Measurements from ENCODE around the gene MAK. TPM values are rescaled to one million over a fixed set of nuclear protein-coding genes. Genes with fewer than 3 reads are reported as not detected.
"Not testable (repeated sequence)": the region's sequence is repeated elsewhere in the genome, so short reads cannot be mapped to it uniquely, and the experiment has no call there.

Gene MAK
- total RNA-seq, 4 donors from 2014 or later: 0.59 to 0.90 TPM; not detected in 2

DNA sequence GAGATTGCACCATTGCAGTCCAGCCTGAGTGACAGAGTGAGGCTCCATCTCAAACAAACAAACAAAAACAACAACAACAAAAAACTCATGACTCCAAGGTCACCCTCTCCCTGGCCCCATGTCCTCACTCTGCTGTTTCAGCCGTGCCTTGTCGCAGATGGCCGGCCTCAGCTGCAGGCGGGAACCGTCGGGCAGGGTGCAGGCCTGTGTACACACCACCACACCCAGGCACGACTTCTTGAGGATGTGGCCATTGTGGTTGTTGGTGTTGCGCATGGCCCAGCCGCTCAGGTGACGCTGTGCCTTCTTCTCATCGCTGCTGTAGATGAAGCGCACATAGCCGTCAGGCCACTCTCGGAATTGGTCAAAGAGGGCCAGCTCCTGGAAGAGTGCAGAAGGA, 38.7 kb upstream of the MAK start:
- H3K27me3 ChIP-seq: peaks cover 0 to 21% of the 10 kb centered on the region in 2 donors
- WGBS, 2 donors: 93 to 95% methylated on average over 13 to 14 of the region's 14 CpGs
- H3K4me3 ChIP-seq: no peak overlapping the region
- no peak for TF ChIP-seq POLR2A (IDR thresholded peaks at IDR 0.05)
- TF ChIP-seq, protein P1, sequence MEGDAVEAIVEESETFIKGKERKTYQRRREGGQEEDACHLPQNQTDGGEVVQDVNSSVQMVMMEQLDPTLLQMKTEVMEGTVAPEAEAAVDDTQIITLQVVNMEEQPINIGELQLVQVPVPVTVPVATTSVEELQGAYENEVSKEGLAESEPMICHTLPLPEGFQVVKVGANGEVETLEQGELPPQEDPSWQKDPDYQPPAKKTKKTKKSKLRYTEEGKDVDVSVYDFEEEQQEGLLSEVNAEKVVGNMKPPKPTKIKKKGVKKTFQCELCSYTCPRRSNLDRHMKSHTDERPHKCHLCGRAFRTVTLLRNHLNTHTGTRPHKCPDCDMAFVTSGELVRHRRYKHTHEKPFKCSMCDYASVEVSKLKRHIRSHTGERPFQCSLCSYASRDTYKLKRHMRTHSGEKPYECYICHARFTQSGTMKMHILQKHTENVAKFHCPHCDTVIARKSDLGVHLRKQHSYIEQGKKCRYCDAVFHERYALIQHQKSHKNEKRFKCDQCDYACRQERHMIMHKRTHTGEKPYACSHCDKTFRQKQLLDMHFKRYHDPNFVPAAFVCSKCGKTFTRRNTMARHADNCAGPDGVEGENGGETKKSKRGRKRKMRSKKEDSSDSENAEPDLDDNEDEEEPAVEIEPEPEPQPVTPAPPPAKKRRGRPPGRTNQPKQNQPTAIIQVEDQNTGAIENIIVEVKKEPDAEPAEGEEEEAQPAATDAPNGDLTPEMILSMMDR (IDR thresholded peaks at IDR 0.05): no peak
- no peak for TF ChIP-seq EP300 (IDR thresholded peaks at IDR 0.05)
- H3K4me1 ChIP-seq: peaks cover 0 to 5% (median 2%) of the 10 kb centered on the region in 4 donors
- no peak for DNase-seq (ENCODE audit: low spot score in 2 of 2)
- no peaks in the 10 kb centered on the region for H3K36me3 ChIP-seq
- H3K9me3 ChIP-seq: no peaks in the 10 kb centered on the region
- no peak overlapping the region for H3K27ac ChIP-seq

DNA sequence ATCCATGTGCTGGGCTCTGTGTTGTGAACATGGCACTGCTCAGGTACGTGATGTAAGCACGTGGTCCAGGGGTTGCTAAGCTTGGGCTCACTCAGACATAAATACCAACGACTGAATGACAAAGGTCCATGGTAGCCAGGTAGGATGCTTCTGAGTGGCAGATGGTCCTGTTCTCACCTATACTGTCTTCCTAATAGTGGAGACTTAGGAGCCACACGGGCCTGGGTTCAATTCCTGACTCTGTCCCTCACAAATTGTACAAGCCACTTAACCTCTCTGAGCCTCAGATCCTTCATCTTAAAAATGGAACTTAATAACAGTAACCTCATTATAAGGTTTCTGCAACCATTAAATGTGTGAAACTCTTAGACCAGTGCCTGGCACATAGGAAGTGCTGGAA, 36.7 kb upstream of the MAK start:
- Histone ChIP-seq H3K27me3 (peaks cover 0 to 3% of the 10 kb centered on the region in 2 donors), H3K4me3 (no peak overlapping the region), H3K4me1 (no peaks in the 10 kb centered on the region), H3K9me3 (no peaks in the 10 kb centered on the region), H3K36me3 (no peaks in the 10 kb centered on the region), H3K27ac (no peak overlapping the region)
- WGBS, 2 donors: 87 to 91% methylated on average over 4 of the region's 4 CpGs
- TF ChIP-seq EP300 (IDR thresholded peaks at IDR 0.05) (no peak), POLR2A (IDR thresholded peaks at IDR 0.05) (no peak)
- TF ChIP-seq, protein P1 (IDR thresholded peaks at IDR 0.05): no peak
- no peak for DNase-seq (ENCODE audit: low spot score in 2 of 2)

DNA sequence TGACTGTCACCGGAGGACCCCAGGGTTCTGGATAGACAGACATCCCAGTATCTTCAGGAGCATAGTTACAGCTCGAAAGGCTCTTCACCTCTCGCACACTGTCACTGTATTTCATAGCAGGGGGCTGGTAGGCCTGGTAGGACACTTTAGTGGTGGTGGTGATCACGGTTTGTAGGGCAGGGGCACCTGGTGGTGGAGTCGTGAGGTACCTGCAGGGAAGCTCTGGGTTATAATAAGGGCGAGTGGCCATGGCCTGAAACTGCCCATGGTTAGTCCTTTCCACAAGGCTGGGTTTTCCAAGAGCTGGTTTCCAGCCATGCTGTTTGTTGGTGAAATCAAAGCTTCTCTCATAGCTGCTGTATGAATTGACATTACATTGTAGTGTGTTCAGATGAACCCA, 35.9 kb upstream of the MAK start:
- 75 to 89% methylated on average over 5 to 6 of the region's 6 CpGs for WGBS, 2 donors
- Histone ChIP-seq H3K9me3 (no peaks in the 10 kb centered on the region), H3K36me3 (no peaks in the 10 kb centered on the region), H3K27ac (no peak overlapping the region), H3K4me3 (no peak overlapping the region), H3K4me1 (no peaks in the 10 kb centered on the region), H3K27me3 (no peaks in the 10 kb centered on the region)
- no peak for DNase-seq (ENCODE audit: low spot score in 2 of 2)
- TF ChIP-seq, protein P1 (IDR thresholded peaks at IDR 0.05): no peak
- TF ChIP-seq POLR2A (IDR thresholded peaks at IDR 0.05) (no peak), EP300 (IDR thresholded peaks at IDR 0.05) (no peak)

DNA sequence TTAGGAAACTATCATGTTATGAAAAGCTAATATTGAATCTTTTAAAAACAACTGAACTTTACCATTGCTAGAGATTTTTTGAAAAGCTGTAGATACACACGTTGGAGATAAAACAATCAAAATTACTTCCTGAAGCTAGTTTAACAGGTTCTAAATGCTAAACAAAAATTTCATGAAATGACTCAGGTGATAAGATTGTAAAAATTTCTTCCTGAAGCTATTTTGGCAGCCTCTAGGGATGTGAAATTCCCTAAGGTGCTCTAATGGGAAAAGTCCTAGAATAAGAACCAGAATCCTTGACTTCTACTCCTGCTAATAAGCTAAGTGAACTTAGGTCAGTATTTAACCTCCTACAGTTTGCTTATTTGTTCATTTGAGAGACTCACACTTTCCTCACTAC, 35.0 kb upstream of the MAK start:
- H3K27me3 ChIP-seq: no peaks in the 10 kb centered on the region
- DNase-seq (ENCODE audit: low spot score in 2 of 2): no peak
- no peaks in the 10 kb centered on the region for H3K4me1 ChIP-seq
- WGBS, 2 donors: 33 to 48% methylated on average over 1 of the region's 1 CpG
- H3K36me3 ChIP-seq: no peaks in the 10 kb centered on the region
- H3K9me3 ChIP-seq: no peaks in the 10 kb centered on the region
- no peak overlapping the region for H3K4me3 ChIP-seq
- no peak overlapping the region for H3K27ac ChIP-seq
- TF ChIP-seq POLR2A (IDR thresholded peaks at IDR 0.05): no peak
- TF ChIP-seq, protein P1 (IDR thresholded peaks at IDR 0.05): no peak
- TF ChIP-seq EP300 (IDR thresholded peaks at IDR 0.05): no peak

DNA sequence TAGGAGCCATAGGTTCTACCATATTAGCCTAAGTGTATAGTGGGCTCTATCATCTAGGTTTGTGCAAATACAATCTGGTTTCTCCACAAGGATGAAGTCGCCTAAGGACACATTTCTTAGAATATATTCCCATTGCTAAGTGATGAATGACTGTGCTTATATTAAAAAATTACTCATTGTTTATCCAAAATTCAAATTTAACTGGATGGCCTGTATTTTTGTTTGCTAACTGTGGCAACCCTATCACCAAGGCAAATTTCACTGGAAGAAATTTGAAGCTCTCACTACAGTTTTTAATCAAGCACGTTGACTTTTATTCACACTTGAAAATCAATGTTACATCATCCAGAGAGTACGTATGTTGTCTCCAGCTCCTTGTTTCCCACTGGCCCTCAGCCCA, 29.6 kb upstream of the MAK start:
- no peak for DNase-seq (ENCODE audit: low spot score in 2 of 2)
- Histone ChIP-seq H3K4me3 (no peak overlapping the region), H3K27me3 (no peaks in the 10 kb centered on the region), H3K9me3 (no peaks in the 10 kb centered on the region), H3K36me3 (no peaks in the 10 kb centered on the region), H3K4me1 (no peaks in the 10 kb centered on the region), H3K27ac (no peak overlapping the region)
- WGBS, 2 donors: 86 to 92% methylated on average over 3 of the region's 3 CpGs
- TF ChIP-seq, protein P1 (IDR thresholded peaks at IDR 0.05): no peak
- TF ChIP-seq POLR2A (IDR thresholded peaks at IDR 0.05) (no peak), EP300 (IDR thresholded peaks at IDR 0.05) (no peak)

DNA sequence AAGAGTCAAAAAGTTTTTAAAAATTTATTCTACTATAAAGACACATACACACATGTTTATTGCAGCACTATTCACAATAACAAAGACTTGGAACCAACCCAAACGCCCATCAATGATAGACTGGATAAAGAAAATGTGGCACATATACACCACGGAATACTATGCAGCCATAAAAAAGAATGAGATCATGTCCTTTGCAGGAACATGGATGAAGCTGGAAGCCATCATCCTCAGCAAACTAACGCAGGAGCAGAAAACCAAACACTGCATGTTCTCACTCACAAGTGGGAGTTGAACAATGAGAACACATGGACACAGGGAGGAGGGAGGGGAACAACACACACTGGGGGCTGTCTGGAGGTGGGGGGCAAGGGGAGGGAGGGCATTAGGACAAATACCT, 28.4 kb upstream of the MAK start:
- not testable (repeated sequence) for DNase-seq (ENCODE audit: low spot score in 2 of 2); H3K36me3 ChIP-seq; H3K4me1 ChIP-seq; H3K27me3 ChIP-seq; H3K27ac ChIP-seq; H3K9me3 ChIP-seq; H3K4me3 ChIP-seq
- 86 to 89% methylated on average over 3 of the region's 3 CpGs for WGBS, 2 donors

DNA sequence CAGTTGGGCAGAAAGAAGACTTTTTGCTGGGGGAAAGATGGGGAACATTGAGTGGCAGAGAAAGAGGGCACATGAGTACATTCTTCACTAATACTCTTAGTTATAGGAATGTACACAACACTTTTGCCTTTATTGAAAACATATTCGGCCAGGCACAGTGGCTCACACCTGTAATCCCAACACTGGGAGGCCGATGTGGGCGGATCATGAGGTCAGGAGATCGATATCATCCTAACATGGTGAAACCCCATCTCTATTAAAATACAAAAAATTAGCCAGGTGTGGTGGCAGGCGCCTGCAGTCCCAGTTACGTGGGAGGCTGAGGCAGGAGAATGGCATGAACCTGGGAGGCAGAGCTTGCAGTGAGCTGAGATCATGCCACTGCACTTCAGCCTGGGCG, 24.7 kb upstream of the MAK start:
- H3K36me3 ChIP-seq; H3K9me3 ChIP-seq; H3K4me3 ChIP-seq; H3K27ac ChIP-seq; DNase-seq (ENCODE audit: low spot score in 2 of 2); H3K4me1 ChIP-seq; H3K27me3 ChIP-seq: not testable (repeated sequence)
- WGBS, 2 donors: 94 to 96% methylated on average over 7 of the region's 7 CpGs

All from tibial nerve (tissue), 4 donors.